A549 (cell line): ENCODE data around the gene DCN. TPM values are rescaled to one million over a fixed set of nuclear protein-coding genes. Genes with fewer than 3 reads are reported as not detected.

Experiments used
- ATAC-seq, 2 experiments: fragments of 200-7000 bp in 1 of 2; fragments of >200 bp in 1 of 2; cut with Nextera tagmentation in 1 of 2; cut with Tn5 transposase in 1 of 2; 3 replicates each; pipeline versions ENCODE4 v1.8.0 to v1.9.1; 2018 to 2020; ENCODE audit warnings: mild to moderate bottlenecking in 1 of 2, moderate library complexity in 1 of 2
- CTCF ChIA-PET: fragments of 300-600 bp; sonication (Branson Sonifier 250); formaldehyde crosslinking; extraction: SDS; loops from one replicate; lab custom pipeline; 2021; ENCODE audit warnings: antibody characterized with exemption, inconsistent platforms; lab: Yijun Ruan, JAX
- POLR2A ChIA-PET: fragments of 350-600 bp; formaldehyde crosslinking; extraction: SDS; loops from one replicate; lab custom pipeline; 2021; ENCODE audit warnings: antibody characterized with exemption, inconsistent platforms; lab: Yijun Ruan, JAX
- DNase-seq, 2 experiments: peaks; one replicate each; pipeline versions ENCODE4 v3.0.0 to v3.0.0-alpha.2; 2011 to 2016; ENCODE audit warnings: low read depth in 1 of 2, low spot score in 1 of 2
- FAIRE-seq: peaks from 2 replicates; lab custom pipeline; 2011; peaks lifted over from hg19 to GRCh38; lab: Jason Lieb, UNC
- H3K27ac ChIP-seq, 2 experiments: fragments of >200 bp; sonication (Bioruptor Twin); formaldehyde crosslinking; 3 replicates each; pipeline ENCODE4 v1.5.1; 2016 to 2017
- H3K4me1 ChIP-seq: fragments of >200 bp; sonication (Bioruptor Twin); formaldehyde crosslinking; 3 replicates; pipeline ENCODE4 v1.6.1; 2016
- H3K4me2 ChIP-seq: fragments of >200 bp; sonication (Bioruptor Twin); formaldehyde crosslinking; 3 replicates; pipeline ENCODE4 v1.6.1; 2016
- H3K4me3 ChIP-seq: fragments of >200 bp; sonication (Bioruptor Twin); formaldehyde crosslinking; 3 replicates; pipeline ENCODE4 v1.5.1; 2016
- H3K9me3 ChIP-seq: fragments of >200 bp; sonication (Bioruptor Twin); formaldehyde crosslinking; 3 replicates; pipeline ENCODE4 v1.6.1; 2016
- CBX2 ChIP-seq: fragments of 200-600 bp; sonication (generic); IDR thresholded peaks from 2 replicates; pipeline ENCODE4 v1.6.1; 2016; ENCODE audit warnings: low read depth, mild to moderate bottlenecking, borderline replicate concordance
- CBX8 ChIP-seq: fragments of 200-600 bp; sonication (generic); IDR thresholded peaks from 2 replicates; pipeline ENCODE4 v1.6.1; 2016
- CEBPB ChIP-seq, 2 experiments: fragments of >200 bp in 1 of 2; sonication (Bioruptor Twin) in 1 of 2; formaldehyde crosslinking in 1 of 2; IDR thresholded peaks; 2 replicates each; pipeline ENCODE4 v1.6.1; 2012 to 2016
- CHD4 ChIP-seq: fragments of 200-600 bp; sonication (generic); IDR thresholded peaks from 2 replicates; pipeline ENCODE4 v1.6.1; 2016; ENCODE audit warnings: antibody characterized with exemption, mild to moderate bottlenecking, borderline replicate concordance
- FOXS1 ChIP-seq: fragments of 250-450 bp; sonication (Bioruptor Pico); IDR thresholded peaks from 2 replicates; pipeline ENCODE4 v1.5.0; 2020; ENCODE audit warnings: mild to moderate bottlenecking, moderate library complexity
- GATA3 ChIP-seq: IDR thresholded peaks from 2 replicates; pipeline ENCODE4 v1.6.1; 2012; ENCODE audit warnings: borderline replicate concordance
- KDM5A ChIP-seq: fragments of 200-600 bp; sonication (generic); IDR thresholded peaks from 2 replicates; pipeline ENCODE4 v1.6.1; 2016; ENCODE audit warnings: antibody characterized with exemption, mild to moderate bottlenecking
- PHF8 ChIP-seq: fragments of 200-600 bp; sonication (generic); IDR thresholded peaks from 2 replicates; pipeline ENCODE4 v1.6.1; 2016; ENCODE audit warnings: low read depth, mild to moderate bottlenecking, antibody characterized with exemption, moderate library complexity, borderline replicate concordance
- POLR2A ChIP-seq: IDR thresholded peaks from 2 replicates; pipeline ENCODE4 v1.6.1; 2012; ENCODE audit warnings: mild to moderate bottlenecking, low read length
- RCOR1 ChIP-seq: fragments of 150-350 bp; IDR thresholded peaks from 2 replicates; pipeline ENCODE4 v1.6.1; 2014; ENCODE audit warnings: antibody characterized with exemption, low read length, low read depth
- RFX5 ChIP-seq: fragments of 450-650 bp; IDR thresholded peaks from 2 replicates; pipeline ENCODE4 v1.7.1; 2014; ENCODE audit warnings: antibody characterized with exemption, mild to moderate bottlenecking, moderate library complexity
- RNF2 ChIP-seq: fragments of 200-600 bp; sonication (generic); IDR thresholded peaks from 2 replicates; pipeline ENCODE4 v1.6.1; 2016; ENCODE audit warnings: low read depth, mild to moderate bottlenecking, antibody characterized with exemption, moderate library complexity, borderline replicate concordance
- SMC3 ChIP-seq: fragments of >200 bp; sonication (Bioruptor Twin); formaldehyde crosslinking; IDR thresholded peaks from 3 replicates; pipeline ENCODE4 v1.6.1; 2018; ENCODE audit warnings: inconsistent platforms
- TFCP2L1 ChIP-seq: fragments of 250-450 bp; sonication (Bioruptor Pico); IDR thresholded peaks from 2 replicates; pipeline ENCODE4 v1.5.0; 2021; ENCODE audit warnings: mild to moderate bottlenecking
- TP53 ChIP-seq: fragments of 250-450 bp; sonication (Bioruptor Pico); IDR thresholded peaks from 2 replicates; pipeline ENCODE4 v1.5.0; 2021; ENCODE audit warnings: mild to moderate bottlenecking, moderate library complexity
- ZSCAN20 ChIP-seq: fragments of 250-450 bp; sonication (Bioruptor Pico); IDR thresholded peaks from 2 replicates; pipeline ENCODE4 v1.8.0; 2022; ENCODE audit warnings: mild to moderate bottlenecking, moderate library complexity
- WGBS: methylation state at CpG from one replicate; pipeline ENCODE4 v1.1.6; 2017; ENCODE audit errors: missing lambda C conversion rate; 5-methylcytosine and 5-hydroxymethylcytosine counted together
- polyA plus RNA-seq, 4 experiments: library from polyadenylated mRNA; depleted of rRNA in 3 of 4; stranded (reverse); fragments of >200 nt; fragmentation: RNase III in 1 of 4; extraction: RNeasy Plus Mini Kit Qiagen cat#74134 plus additional on column Dnase treatment in 1 of 4; gene quantifications; 2 replicates in 3 of 4; 3 replicates in 1 of 4; pipeline ENCODE4 v1.2.3, GENCODE V29; 2011 to 2017
- TF ChIP-seq, protein P1 (sequence below): fragments of >200 bp; sonication (Bioruptor Twin); formaldehyde crosslinking; IDR thresholded peaks from 3 replicates; pipeline ENCODE4 v1.5.1; 2016
- TF ChIP-seq, protein P2 (sequence below): IDR thresholded peaks from 2 replicates; pipeline ENCODE4 v1.6.1; 2012
- TF ChIP-seq, protein P3 (sequence below): fragments of >200 bp; sonication (Bioruptor Twin); formaldehyde crosslinking; IDR thresholded peaks from 3 replicates; pipeline ENCODE4 v1.6.1; 2016
- TF ChIP-seq, protein P4 (sequence below): fragments of 200-600 bp; sonication (generic); IDR thresholded peaks from 2 replicates; pipeline ENCODE4 v1.6.1; 2016; ENCODE audit warnings: antibody characterized with exemption, mild to moderate bottlenecking, moderate library complexity

Gene DCN
- polyA plus RNA-seq, 2 of the 4 experiments (the other 2 are of a cell fraction): 1.0 TPM; not detected in 1

DNA sequence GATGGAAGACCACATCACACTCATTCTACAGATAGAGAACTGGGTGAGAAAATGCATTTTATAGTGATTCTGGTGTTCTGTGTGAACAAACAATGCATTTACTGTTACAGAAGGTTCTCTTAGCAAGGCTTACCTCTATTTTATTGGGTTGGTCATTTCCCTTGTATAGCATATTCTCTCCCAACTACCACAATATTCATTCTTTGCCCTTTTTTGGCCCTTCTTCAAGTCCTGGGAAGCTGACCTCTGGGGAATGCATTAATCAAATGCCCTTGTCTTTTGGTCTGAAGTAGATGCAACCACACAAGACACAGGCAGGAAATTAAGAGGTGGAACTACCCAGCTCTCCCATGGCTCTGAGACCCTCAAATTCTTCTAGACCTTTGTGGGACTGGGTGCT lies 19.5 kb downstream of the DCN start:
- Histone ChIP-seq H3K27ac (no peak overlapping the region), H3K4me3 (no peak overlapping the region), H3K4me1 (no peaks in the 10 kb centered on the region), H3K9me3 (no peaks in the 10 kb centered on the region)
- POLR2A ChIA-PET: no interaction called here
- TF ChIP-seq SMC3: no peak
- TF ChIP-seq ZSCAN20: no peak
- TF ChIP-seq, protein P1, sequence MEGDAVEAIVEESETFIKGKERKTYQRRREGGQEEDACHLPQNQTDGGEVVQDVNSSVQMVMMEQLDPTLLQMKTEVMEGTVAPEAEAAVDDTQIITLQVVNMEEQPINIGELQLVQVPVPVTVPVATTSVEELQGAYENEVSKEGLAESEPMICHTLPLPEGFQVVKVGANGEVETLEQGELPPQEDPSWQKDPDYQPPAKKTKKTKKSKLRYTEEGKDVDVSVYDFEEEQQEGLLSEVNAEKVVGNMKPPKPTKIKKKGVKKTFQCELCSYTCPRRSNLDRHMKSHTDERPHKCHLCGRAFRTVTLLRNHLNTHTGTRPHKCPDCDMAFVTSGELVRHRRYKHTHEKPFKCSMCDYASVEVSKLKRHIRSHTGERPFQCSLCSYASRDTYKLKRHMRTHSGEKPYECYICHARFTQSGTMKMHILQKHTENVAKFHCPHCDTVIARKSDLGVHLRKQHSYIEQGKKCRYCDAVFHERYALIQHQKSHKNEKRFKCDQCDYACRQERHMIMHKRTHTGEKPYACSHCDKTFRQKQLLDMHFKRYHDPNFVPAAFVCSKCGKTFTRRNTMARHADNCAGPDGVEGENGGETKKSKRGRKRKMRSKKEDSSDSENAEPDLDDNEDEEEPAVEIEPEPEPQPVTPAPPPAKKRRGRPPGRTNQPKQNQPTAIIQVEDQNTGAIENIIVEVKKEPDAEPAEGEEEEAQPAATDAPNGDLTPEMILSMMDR: no peak
- no peak for TF ChIP-seq CBX2
- TF ChIP-seq TFCP2L1 (CRISPR knock-in tag): no peak
- TF ChIP-seq GATA3: no peak
- TF ChIP-seq, protein P2, sequence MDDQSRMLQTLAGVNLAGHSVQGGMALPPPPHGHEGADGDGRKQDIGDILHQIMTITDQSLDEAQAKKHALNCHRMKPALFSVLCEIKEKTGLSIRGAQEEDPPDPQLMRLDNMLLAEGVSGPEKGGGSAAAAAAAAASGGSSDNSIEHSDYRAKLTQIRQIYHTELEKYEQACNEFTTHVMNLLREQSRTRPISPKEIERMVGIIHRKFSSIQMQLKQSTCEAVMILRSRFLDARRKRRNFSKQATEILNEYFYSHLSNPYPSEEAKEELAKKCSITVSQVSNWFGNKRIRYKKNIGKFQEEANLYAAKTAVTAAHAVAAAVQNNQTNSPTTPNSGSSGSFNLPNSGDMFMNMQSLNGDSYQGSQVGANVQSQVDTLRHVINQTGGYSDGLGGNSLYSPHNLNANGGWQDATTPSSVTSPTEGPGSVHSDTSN: no peak
- TF ChIP-seq POLR2A: no peak
- no peak for TF ChIP-seq CBX8
- no peak for TF ChIP-seq CEBPB (IDR thresholded peaks at IDR 0.05)
- no peak for TF ChIP-seq RFX5
- TF ChIP-seq CHD4: no peak
- no peak for TF ChIP-seq FOXS1 (CRISPR knock-in tag)
- TF ChIP-seq, all 56 proteins: peak for 0
- FAIRE-seq (no peak), DNase-seq (no peak), ATAC-seq (no peak)
- no peak overlapping the region for H3K4me2 ChIP-seq
- CTCF ChIA-PET: no interaction called here

DNA sequence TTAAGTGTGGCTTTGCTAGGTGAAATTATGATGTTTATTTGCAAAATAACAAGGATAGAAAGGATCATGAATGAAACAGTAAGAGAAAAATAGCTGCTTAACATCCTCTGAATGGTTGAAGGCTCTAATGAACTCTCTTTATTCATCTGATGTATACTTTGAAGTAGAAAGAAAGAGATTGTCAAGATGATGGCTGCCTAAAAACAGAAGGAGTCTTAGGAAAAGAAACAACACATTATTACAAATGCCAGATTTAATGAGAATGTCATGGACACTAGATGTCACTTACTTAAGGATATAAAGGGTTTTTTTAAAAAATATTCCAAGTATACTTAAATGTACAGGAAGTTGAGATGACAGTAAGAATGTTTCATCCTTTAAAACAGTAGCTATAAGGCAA lies 21.6 kb downstream of the DCN start:
- Histone ChIP-seq H3K9me3 (no peaks in the 10 kb centered on the region), H3K27ac (no peak overlapping the region), H3K4me1 (no peaks in the 10 kb centered on the region), H3K4me3 (no peak overlapping the region), H3K4me2 (no peak overlapping the region)
- DNase-seq: no peak
- ChIA-PET CTCF (no interaction called here), POLR2A (no interaction called here)
- ATAC-seq: no peak
- no peak for TF ChIP-seq TP53
- no peak for TF ChIP-seq TFCP2L1 (CRISPR knock-in tag)
- TF ChIP-seq PHF8: no peak
- no peak for TF ChIP-seq RNF2
- TF ChIP-seq CEBPB (IDR thresholded peaks at IDR 0.05): no peak
- no peak for TF ChIP-seq CBX8
- no peak for TF ChIP-seq RCOR1
- TF ChIP-seq, protein P3, sequence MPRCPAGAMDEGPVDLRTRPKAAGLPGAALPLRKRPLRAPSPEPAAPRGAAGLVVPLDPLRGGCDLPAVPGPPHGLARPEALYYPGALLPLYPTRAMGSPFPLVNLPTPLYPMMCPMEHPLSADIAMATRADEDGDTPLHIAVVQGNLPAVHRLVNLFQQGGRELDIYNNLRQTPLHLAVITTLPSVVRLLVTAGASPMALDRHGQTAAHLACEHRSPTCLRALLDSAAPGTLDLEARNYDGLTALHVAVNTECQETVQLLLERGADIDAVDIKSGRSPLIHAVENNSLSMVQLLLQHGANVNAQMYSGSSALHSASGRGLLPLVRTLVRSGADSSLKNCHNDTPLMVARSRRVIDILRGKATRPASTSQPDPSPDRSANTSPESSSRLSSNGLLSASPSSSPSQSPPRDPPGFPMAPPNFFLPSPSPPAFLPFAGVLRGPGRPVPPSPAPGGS: no peak
- no peak for TF ChIP-seq FOXS1 (CRISPR knock-in tag)
- no peak for FAIRE-seq

DNA sequence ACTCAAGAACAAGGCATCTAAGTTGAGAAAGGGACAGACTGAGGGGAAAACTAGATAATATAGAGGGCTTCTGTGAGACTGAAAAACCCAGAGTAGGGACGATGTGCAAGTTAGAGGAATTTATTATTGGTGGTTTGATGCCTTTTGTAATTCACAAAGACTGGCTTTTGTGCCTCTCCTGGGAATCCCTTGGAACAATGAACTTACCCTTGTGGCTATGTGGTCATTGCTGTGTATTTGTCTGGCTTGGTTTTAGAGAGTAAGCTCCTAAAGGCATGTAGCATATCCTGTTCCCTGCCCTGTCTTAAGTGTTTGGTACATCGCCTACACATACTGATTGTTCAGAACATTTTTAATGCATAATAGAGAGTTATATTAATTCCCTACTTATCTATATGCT lies 26.6 kb downstream of the DCN start:
- no peak for ATAC-seq
- POLR2A ChIA-PET: no interaction called here
- Histone ChIP-seq H3K9me3 (no peaks in the 10 kb centered on the region), H3K4me1 (no peaks in the 10 kb centered on the region)
- no peak for DNase-seq
- CTCF ChIA-PET: no interaction called here
- TF ChIP-seq KDM5A (no peak), GATA3 (no peak)
- TF ChIP-seq, protein P4, sequence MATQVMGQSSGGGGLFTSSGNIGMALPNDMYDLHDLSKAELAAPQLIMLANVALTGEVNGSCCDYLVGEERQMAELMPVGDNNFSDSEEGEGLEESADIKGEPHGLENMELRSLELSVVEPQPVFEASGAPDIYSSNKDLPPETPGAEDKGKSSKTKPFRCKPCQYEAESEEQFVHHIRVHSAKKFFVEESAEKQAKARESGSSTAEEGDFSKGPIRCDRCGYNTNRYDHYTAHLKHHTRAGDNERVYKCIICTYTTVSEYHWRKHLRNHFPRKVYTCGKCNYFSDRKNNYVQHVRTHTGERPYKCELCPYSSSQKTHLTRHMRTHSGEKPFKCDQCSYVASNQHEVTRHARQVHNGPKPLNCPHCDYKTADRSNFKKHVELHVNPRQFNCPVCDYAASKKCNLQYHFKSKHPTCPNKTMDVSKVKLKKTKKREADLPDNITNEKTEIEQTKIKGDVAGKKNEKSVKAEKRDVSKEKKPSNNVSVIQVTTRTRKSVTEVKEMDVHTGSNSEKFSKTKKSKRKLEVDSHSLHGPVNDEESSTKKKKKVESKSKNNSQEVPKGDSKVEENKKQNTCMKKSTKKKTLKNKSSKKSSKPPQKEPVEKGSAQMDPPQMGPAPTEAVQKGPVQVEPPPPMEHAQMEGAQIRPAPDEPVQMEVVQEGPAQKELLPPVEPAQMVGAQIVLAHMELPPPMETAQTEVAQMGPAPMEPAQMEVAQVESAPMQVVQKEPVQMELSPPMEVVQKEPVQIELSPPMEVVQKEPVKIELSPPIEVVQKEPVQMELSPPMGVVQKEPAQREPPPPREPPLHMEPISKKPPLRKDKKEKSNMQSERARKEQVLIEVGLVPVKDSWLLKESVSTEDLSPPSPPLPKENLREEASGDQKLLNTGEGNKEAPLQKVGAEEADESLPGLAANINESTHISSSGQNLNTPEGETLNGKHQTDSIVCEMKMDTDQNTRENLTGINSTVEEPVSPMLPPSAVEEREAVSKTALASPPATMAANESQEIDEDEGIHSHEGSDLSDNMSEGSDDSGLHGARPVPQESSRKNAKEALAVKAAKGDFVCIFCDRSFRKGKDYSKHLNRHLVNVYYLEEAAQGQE: no peak
- TF ChIP-seq, all 56 proteins: peak for 0
- WGBS: 45% methylated on average over 2 of the region's 2 CpGs
- Histone ChIP-seq H3K4me3 (no peak overlapping the region), H3K27ac (no peak overlapping the region), H3K4me2 (no peak overlapping the region)
- no peak for FAIRE-seq
